HK-2 (cell line): ENCODE measurements around the gene SNRNP70.
"Not testable (repeated sequence)": the region's sequence is repeated elsewhere in the genome, so short reads cannot be mapped to it uniquely, and the experiment has no call there.

Source experiments
- DNase-seq: peaks from one replicate; pipeline ENCODE4 v3.0.0-alpha.2; 2018; ENCODE audit not compliant: unreplicated experiment

Gene SNRNP70, protein sequence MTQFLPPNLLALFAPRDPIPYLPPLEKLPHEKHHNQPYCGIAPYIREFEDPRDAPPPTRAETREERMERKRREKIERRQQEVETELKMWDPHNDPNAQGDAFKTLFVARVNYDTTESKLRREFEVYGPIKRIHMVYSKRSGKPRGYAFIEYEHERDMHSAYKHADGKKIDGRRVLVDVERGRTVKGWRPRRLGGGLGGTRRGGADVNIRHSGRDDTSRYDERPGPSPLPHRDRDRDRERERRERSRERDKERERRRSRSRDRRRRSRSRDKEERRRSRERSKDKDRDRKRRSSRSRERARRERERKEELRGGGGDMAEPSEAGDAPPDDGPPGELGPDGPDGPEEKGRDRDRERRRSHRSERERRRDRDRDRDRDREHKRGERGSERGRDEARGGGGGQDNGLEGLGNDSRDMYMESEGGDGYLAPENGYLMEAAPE

DNA sequence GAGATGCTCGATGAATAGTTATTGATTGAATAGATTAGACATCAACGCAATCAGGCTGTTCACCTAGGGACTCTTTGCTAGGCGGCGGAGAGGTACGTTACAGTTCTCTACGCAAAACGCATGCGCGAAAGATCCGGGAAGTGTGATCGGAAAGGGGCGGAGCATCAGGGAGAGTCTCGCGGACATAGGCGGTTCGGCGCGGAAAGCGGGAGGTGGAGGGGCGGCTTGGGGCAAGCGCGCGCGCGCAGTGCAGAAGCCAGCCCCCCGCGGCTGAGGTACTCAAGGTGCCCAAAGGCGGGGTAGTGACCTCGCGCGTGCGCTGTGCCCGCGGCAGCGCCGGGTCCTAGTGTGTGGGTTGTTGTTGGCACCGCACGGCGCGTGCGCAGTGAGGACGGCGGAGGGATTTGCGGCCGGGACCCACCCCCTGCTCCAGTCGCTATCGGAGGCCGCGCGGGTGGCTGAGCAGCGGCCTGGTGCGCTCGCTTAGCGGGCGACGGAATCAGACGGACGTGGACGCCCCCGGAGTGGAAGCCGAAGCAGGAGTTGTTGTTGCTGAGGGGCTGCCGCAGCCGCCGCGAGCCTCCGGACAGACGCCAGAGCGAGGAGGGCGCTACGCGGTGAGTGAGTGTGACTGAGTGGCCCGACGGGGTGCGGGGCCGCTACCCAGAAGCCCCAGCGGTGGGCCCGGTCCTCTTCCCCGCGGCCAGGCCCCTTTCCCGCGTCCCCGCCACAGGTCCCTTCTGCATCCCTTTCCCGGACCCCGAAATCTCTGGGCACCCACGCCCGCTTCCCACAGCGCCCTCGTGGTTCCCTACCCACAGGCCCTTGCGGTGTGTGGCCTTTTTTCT is at the start of gene SNRNP70:
TSS of gene SNRNP70 (plus strand) at position 432 of the 848 bp plus-strand sequence. CDS start 964 bp downstream, outside the sequence.
- peak; percentile 100 for DNase-seq

DNA sequence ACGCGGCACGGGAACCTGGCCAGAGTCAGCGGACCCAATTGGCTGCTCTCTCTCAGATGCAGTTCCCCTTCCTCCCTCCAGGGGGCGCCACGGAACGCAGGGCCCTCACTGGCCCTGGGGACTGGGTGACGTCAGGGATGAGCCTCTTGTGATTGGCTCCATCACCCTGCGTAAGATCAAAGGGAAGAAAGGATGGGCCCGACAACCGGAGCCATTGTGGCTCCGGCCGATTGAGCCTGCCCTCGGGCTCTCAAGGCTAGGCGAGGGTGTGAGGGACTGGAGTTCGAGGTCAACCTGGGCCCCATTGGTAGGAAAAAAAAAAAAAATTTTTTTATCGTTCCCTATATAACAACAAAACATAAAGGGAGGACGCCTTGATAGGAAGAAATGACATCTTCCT is 48.4 kb upstream of the SNRNP70 start, which contains the start of gene CGB1:
TSS of gene CGB1 (minus strand) at position 81 of the 400 bp plus-strand sequence. CDS start 184 bp downstream, outside the sequence.
- DNase-seq = not testable (repeated sequence)

DNA sequence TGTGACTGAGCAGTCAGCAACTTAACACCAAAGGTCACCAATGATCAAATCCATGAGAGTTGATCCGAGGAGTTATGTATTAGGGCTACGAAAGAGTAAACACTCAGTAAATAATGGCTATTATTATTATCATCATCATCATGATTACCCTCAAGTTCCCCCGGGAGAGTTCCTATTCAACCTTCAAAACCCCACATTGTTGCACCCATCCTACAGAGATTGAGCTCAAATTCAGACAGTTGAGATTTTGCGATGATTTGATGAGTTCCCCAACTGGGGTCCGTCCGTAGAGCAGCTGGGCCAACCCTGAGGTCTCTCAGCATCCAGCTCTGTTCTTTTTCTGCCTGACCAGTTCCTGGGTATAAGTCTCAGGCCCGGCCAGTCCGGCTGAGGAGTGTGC is 47.1 kb upstream of the SNRNP70 start:
- DNase-seq = not testable (repeated sequence)

DNA sequence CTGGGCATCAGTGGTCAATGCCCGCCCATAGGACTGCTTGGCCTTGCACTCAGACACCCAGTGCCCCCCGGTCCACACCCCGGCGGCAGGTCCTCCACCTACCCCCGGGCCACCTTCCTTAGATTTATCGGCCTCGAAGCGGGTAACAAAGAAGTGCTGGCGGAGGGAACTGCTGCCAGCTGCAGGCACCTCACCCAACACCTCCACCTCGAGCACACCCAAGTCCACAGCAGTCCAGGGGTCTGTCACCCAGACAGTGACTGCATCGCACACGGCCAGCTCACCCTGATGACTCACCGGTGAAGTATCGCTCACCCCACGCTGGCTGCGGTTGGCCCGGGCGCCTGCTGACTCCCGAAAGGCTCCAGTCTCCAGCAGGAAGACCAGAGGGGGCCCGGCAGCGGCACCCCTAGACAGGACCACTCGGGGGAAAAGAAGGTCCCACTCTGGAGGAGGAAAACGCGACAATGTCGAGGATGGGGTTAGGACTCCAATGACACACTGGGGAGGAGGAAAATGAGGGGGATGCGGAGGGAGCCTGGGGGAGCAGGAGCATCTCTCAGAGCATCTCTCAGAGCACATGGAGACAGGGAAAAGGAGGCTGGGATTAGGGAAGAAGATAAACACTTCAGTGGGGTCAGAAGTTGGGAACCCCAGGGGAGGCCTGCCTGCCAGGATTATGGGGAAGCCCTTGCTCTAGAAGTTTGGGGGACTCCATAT is 46.5 kb upstream of the SNRNP70 start:
- peak; percentile 66 for DNase-seq

DNA sequence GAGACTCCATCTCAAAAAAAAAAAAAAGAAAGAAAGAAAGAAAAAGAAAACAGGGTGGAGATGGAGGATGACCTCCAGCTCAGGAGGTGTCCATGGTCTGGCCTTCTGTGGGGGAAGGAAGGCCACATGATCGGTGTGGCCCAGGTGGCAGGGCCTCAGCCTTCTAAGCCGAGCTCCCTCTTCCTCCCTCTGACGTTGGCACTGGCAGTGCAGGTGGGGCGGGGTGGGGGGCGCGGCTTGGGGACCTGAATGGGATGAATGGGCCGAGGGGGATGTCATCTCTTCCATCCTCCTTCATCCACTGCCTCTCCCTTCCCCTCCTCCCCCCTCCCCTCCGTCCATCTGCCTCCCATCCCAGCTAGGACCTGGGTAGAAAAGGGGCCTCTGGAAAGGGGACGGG is 45.5 kb upstream of the SNRNP70 start:
- DNase-seq = not testable (repeated sequence)

DNA sequence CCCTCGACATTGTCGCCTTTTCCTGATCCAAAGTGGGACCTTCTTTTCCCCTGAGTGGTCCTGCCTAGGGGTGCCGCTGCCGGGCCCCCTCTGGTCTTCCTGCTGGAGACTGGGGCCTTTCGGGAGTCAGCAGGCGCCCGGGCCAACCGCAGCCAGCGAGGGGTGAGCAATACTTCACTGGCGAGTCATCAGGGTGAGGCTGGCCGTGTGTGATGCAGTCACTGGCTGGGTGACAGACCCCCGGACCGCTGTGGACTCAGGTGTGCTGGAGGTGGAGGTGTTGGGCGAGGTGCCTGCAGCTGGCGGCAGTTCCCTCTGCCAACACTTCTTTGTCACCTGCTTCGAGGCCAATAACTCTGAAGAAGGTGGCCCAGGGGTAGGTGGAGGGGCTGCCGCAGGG is 43.1 kb upstream of the SNRNP70 start:
- DNase-seq = peak; percentile 71

DNA sequence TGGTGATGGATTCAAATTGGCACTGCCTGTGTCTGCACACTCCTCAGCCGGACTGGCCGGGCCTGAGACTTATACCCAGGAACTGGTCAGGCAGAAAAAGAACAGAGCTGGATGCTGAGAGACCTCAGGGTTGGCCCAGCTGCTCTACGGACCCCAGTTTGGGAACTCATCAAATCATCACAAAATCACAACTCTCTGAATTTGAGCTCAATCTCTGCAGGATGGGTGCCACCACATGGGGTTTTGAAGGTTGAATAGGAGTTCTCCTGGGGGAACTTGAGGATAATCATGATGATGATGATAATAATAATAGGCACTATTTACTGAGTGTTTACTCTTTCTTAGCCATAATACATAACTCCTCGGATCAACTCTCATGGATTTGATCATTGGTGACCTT is 42.6 kb upstream of the SNRNP70 start:
- DNase-seq = not testable (repeated sequence)

DNA sequence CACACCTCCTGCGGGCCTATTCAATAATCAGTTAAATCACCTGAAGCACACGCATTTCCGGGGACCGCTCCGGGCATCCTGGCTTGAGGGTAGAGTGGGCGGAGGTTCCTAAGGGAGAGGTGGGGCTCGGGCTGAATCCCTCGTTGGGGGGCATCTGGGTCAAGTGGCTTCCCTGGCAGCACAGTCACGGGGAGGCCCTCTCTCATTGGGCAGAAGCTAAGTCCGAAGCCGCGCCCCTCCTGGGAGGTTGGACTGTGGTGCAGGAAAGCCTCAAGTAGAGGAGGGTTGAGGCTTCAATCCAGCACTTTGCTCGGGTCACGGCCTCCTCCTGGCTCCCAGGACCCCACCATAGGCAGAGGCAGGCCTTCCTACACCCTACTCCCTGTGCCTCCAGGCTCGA is 41.7 kb upstream of the SNRNP70 start, which contains the start of gene CGB5:
TSS of gene CGB5 (plus strand) at position 301 of the 400 bp plus-strand sequence. CDS start 362 bp downstream, outside the sequence.
- DNase-seq = not testable (repeated sequence)

DNA sequence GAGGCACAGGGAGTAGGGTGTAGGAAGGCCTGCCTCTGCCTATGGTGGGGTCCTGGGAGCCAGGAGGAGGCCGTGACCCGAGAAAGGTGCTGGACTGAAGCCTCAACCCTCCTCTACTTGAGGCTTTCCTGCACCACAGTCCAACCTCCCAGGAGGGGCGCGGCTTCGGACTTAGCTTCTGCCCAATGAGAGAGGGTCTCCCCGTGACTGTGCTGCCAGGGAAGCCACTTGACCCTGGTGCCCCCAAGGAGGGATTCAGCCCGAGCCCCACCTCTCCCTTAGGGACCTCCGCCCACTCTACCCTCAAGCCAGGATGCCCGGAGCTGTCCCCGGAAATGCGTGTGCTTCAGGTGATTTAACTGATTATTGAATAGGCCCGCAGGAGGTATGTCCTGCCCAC is 36.2 kb upstream of the SNRNP70 start, which contains the start of gene CGB8:
TSS of gene CGB8 (minus strand) at position 101 of the 400 bp plus-strand sequence. CDS start 372 bp downstream, outside the sequence.
- not testable (repeated sequence) for DNase-seq

DNA sequence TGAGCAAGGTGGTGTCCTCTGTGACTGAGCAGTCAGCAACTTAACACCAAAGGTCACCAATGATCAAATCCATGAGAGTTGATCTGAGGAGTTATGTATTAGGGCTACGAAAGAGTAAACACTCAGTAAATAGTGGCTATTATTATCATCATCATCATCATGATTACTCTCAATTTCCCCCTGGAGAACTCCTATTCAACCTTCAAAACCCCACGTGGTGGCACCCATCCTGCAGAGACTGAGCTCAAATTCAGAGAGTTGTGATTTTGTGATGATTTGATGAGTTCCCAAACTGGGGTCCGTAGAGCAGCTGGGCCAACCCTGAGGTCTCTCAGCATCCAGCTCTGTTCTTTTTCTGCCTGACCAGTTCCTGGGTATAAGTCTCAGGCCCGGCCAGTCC is 35.4 kb upstream of the SNRNP70 start:
- DNase-seq = not testable (repeated sequence)

DNA sequence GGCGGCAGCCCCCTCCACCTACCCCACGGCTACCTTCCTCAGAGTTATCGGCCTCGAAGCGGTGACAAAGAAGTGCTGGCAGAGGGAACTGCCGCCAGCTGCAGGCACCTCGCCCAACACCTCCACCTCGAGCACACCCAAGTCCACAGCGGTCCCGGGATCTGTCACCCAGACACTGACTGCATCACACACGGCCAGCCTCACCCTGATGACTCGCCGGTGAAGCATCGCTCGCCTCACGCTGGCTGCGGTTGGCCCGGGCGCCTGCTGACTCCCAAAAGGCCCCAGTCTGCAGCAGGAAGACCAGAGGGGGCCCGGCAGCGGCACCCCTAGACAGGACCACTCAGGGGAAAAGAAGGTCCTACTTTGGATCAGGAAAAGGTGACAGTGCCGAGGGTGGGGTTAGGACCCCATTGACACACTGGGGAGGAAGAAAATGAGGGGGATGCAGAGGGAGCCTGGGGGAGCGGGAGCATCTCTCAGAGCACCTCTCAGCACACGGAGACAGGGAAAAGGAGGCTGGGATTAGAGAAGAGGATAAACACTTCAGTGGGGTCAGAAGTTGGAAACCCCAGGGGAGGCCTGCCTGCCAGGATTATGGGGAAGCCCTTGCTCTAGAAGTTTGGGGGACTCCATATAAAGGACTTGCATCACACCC is 34.7 kb upstream of the SNRNP70 start:
- peak; percentile 82 for DNase-seq

DNA sequence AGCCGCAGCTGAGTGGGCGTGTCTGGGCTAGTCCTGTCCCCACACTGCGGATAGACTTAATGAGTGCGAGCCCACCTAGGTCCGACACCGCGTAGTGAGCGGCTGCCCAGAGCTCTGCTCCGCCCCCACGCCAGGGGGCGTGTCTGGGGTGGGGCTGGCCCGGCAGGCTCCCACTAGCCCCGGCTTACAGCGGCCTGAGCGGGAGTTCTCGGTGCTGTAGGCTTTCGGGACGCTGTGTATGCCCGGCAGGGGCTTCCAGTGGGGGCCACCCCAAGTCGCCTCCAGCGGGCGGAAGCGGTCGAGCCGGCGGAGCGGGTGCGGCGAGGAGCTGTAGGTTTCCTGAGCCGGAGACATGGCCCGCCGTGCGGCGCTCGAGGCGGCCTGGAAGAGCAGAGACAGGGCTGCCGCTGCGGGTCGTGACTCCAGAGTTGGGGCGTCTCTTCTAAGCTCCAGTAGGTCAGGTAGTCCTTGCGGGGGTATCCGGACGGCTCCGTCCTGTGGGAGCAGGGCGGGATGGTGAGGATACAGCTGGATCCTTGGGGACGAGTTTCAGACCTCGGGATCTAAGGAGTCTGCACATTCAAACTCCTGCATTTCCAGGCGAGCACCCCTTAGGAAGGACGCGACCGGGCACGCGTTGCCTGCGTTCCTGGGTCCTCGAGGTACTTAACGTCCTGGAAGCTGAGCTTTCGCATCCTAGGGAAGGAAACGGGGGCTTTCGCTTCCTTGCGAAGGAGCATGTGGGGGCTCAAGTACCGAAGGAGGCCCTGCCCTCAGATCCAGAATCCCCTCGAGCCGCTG is 28.9 kb upstream of the SNRNP70 start:
- DNase-seq = peak; percentile 77

DNA sequence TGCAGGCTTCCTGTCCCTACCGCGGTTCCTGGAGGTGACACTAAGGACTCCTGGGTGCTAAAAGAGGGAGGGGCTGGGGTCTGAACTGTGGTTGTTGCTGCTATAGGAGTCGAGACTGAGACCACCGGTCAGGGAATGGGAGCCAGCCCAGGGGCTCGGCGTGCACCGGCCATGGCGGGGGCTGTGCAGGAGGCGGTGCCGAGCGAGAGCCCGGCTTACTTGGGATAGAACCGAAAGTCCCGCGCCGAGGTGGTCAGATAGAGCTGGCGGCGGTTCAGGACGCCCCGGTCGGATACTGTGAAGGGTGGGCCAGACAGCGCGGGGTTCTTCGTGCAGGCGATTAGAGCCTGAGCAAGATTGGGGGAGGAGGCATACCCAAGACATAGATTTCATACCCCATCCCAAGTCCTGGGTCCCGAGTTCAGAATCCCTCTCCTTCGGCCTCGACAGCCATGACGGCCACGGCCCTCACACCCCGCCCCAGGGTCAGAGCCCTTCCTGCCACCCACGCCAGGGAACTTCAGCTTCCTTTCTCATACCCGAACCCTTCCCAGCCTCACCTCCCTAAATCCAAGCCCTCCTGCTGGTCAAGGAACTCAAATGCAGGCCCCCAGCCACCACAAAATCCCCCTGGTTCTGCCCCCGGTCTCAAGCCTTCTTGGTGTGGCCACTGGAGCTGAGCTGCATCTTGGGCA is 28.2 kb upstream of the SNRNP70 start:
- DNase-seq = not testable (repeated sequence)

DNA sequence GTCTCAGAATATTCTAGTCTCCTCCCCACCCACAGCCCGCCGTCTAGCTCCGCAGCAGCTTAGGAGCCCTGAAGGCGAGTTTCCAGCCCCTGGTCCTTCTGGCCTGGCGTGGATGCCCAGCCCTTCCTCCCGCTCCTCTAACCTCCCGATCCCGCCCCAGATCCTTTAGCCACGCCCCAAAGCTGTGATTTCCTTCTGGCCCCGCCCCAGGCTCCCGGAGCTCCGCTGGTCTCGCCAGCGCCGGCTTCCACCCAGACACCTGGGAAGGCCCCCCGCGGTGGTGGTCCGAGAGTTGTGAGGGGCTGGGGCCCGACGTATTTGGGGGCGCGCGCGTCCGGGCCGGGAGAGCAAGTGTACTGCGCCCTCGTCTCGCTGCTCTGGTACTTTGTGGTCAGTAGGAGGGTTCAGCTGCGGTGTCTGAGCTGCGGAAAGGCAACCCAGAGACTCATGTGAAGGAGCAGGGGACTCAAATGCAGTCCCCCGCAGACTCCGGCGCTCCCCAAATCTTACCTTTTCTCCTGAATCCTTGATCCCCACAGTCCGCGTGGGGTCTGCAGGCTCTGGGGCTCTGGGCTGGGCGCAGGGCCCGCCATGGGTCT is 27.5 kb upstream of the SNRNP70 start, which contains the start of gene CGB7:
TSS of gene CGB7 (minus strand) at position 114 of the 599 bp plus-strand sequence. CDS start 2,374 bp downstream, outside the sequence.
- peak; percentile 80 for DNase-seq

DNA sequence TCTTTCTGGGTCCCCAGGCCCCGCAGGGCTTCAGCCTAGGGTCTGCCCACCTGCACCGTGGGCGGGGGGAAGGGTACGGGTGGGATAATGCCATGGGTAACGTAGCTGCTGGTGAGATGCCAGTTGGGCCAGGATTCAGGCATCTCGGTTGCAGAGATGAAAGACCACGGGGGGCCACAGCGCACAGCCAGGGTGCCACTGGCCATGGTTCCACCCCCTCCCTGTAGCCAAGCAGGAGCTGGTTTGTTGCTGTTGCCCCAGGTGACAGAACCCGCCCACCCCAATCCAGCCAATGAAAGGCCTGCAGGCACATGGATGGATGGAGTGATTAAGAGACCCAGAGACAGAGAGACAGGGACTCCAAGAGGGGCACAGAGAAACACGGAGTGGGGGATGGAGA is 26.7 kb upstream of the SNRNP70 start:
- DNase-seq = no peak

DNA sequence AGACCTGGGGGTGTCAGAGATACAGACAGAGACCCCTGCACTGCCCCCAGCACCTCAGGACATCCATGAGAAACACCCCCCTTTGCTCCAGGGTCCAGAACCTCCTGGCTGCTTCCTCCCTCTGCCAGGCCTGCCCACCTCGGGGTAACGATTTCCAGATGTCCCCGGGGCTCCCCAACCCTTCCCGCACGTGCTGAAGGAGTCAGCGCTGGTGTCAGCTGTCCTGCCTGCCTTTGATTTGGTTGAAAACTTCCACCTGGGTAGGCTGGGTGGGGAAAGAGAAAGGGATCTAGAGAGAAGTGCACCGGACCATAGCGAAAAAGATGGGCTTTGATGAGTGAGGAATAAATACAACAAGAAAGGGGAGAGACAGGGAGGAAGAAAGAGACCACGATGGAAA is 26.2 kb upstream of the SNRNP70 start:
- no peak for DNase-seq

DNA sequence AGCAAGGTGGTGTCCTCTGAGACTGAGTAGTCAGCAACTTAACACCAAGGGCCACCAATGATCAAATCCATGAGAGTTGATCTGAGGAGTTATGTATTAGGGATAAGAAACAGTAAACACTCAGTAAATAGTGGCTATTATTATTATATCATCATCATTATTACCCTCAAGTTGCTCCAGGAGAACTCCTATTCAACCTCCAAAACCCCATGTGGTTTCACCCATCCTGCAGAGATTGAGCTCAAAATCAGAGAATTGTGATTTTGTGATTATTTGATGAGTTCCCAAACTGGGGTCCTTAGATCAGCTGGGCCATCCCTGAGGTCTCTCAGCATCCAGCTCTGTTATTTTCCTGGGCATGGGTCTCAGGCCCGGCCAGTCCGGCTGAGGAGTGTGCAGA is 24.3 kb upstream of the SNRNP70 start:
- DNase-seq = no peak

DNA sequence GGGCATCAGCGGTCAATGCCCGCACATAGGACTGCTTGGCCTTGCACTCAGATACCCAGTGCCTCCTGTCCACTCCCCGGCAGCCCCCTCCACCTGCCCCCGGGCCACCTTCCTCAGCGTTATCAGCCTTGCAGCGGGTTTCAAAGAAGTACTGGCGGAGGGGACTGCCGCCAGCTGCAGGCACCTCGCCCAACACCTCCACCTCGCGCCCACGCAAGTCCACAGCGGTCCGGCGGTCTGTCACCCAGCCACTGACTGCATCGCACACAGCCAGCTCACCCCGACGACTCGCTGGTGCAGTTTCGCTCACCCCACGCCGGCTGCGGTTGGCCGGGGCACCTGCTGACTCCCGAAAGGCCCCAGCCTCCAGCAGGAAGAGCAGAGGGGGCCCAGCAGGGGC is 23.8 kb upstream of the SNRNP70 start:
- no peak for DNase-seq
